BLaER1 (cell line): ENCODE data around the gene CATSPERZ.

Experiments used
- H3K27ac ChIP-seq: shearing (Covaris generic); formaldehyde crosslinking; 2 replicates; pipeline ENCODE4 v1.8.1; 2022
- H3K27me3 ChIP-seq: shearing (Covaris generic); formaldehyde crosslinking; 2 replicates; pipeline ENCODE4 v1.8.1; 2022
- H3K36me3 ChIP-seq: shearing (Covaris generic); formaldehyde crosslinking; 2 replicates; pipeline ENCODE4 v1.8.1; 2022
- H3K4me1 ChIP-seq: shearing (Covaris generic); formaldehyde crosslinking; 2 replicates; pipeline ENCODE4 v1.8.1; 2022
- H3K4me2 ChIP-seq: shearing (Covaris generic); formaldehyde crosslinking; 2 replicates; pipeline ENCODE4 v1.8.1; 2022
- H3K4me3 ChIP-seq: shearing (Covaris generic); formaldehyde crosslinking; 2 replicates; pipeline ENCODE4 v1.8.1; 2022
- H3K9ac ChIP-seq: shearing (Covaris generic); formaldehyde crosslinking; 2 replicates; pipeline ENCODE4 v1.8.1; 2022
- H3K9me3 ChIP-seq: shearing (Covaris generic); formaldehyde crosslinking; 2 replicates; pipeline ENCODE4 v1.8.1; 2022
- H4K20me1 ChIP-seq: shearing (Covaris generic); formaldehyde crosslinking; 2 replicates; pipeline ENCODE4 v1.8.1; 2022
- Cebpa-rat ChIP-seq: shearing (Covaris generic); IDR thresholded peaks from 2 replicates; pipeline ENCODE4 v1.8.1; 2022

The CATSPERZ gene

GRCh38 chr11:64340671-64341335, 40.6 kb downstream of the CATSPERZ start:
- Histone ChIP-seq H3K4me2 (peak overlapping the region; percentile 95), H3K9me3 (no peaks in the 10 kb centered on the region), H3K27me3 (no peaks in the 10 kb centered on the region), H3K4me1 (peaks cover 73% of the 10 kb centered on the region), H3K27ac (peak overlapping the region; percentile 90), H4K20me1 (no peaks in the 10 kb centered on the region), H3K4me3 (peak overlapping the region; percentile 65), H3K9ac (peak overlapping the region; percentile 71), H3K36me3 (peaks cover 26% of the 10 kb centered on the region; the same call in 1 of the 2 replicates)
- no peak for TF ChIP-seq Cebpa-rat

DNA sequence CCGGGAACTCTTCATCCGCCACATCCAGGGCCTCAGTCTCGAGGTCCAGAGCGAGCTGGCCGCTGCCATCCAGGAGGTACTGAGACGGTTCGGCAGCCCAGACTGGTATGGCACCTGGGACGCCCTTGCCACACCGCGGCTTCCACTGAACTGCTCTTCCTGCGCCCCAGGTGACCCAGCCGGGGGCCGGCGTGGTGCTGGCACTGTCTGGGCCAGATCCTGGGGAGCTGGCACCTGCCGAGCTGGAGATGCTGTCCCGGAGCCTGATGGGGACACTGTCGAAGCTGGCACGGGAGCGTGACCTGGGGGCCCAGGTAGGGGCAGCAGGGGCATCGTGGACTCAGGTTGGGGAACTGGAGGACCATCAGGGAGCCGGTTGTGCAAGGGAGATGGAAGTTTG, 41.3 kb downstream of the CATSPERZ start:
- H3K9me3 ChIP-seq, result no peaks in the 10 kb centered on the region
- peak overlapping the region; percentile 95 for H3K4me2 ChIP-seq
- H3K9ac ChIP-seq, result no peak overlapping the region
- H3K27me3 ChIP-seq, result no peaks in the 10 kb centered on the region
- peaks cover 72% of the 10 kb centered on the region for H3K4me1 ChIP-seq
- no peaks in the 10 kb centered on the region for H4K20me1 ChIP-seq
- H3K36me3 ChIP-seq, result peaks cover 26% of the 10 kb centered on the region; the same call in 1 of the 2 replicates
- no peak for TF ChIP-seq Cebpa-rat
- peak overlapping the region; percentile 65 for H3K4me3 ChIP-seq
- peak overlapping the region; percentile 90 for H3K27ac ChIP-seq

GRCh38 chr11:64341851-64342791, 42.0 kb downstream of the CATSPERZ start:
- H3K4me2 ChIP-seq, result peak overlapping the region; percentile 95
- H3K9me3 ChIP-seq, result no peaks in the 10 kb centered on the region
- peak overlapping the region; percentile 29; the same call in 1 of the 2 replicates for H3K4me3 ChIP-seq
- TF ChIP-seq Cebpa-rat, result no peak
- peak overlapping the region; percentile 90 for H3K27ac ChIP-seq
- H4K20me1 ChIP-seq, result no peaks in the 10 kb centered on the region
- peaks cover 26% of the 10 kb centered on the region; the same call in 1 of the 2 replicates for H3K36me3 ChIP-seq
- H3K27me3 ChIP-seq, result no peaks in the 10 kb centered on the region
- H3K9ac ChIP-seq, result peak overlapping the region; percentile 47
- H3K4me1 ChIP-seq, result peaks cover 73% of the 10 kb centered on the region

- peaks cover 26% of the 10 kb centered on the region; the same call in 1 of the 2 replicates for H3K36me3 ChIP-seq
- H4K20me1 ChIP-seq, result no peaks in the 10 kb centered on the region
- no peak for TF ChIP-seq Cebpa-rat
- H3K4me2 ChIP-seq, result peak overlapping the region; percentile 95
- H3K27ac ChIP-seq, result 0 out of 2 replicates have a peak overlapping the region, but pooled peaks have one; percentile 49
- H3K4me1 ChIP-seq, result peaks cover 82% of the 10 kb centered on the region
- H3K4me3 ChIP-seq, result no peak overlapping the region
- H3K9me3 ChIP-seq, result no peaks in the 10 kb centered on the region
- no peak overlapping the region for H3K9ac ChIP-seq
- H3K27me3 ChIP-seq, result no peaks in the 10 kb centered on the region
These were observed 42.9 kb downstream of the CATSPERZ start for GRCh38 chr11:64342869-64343745.

DNA sequence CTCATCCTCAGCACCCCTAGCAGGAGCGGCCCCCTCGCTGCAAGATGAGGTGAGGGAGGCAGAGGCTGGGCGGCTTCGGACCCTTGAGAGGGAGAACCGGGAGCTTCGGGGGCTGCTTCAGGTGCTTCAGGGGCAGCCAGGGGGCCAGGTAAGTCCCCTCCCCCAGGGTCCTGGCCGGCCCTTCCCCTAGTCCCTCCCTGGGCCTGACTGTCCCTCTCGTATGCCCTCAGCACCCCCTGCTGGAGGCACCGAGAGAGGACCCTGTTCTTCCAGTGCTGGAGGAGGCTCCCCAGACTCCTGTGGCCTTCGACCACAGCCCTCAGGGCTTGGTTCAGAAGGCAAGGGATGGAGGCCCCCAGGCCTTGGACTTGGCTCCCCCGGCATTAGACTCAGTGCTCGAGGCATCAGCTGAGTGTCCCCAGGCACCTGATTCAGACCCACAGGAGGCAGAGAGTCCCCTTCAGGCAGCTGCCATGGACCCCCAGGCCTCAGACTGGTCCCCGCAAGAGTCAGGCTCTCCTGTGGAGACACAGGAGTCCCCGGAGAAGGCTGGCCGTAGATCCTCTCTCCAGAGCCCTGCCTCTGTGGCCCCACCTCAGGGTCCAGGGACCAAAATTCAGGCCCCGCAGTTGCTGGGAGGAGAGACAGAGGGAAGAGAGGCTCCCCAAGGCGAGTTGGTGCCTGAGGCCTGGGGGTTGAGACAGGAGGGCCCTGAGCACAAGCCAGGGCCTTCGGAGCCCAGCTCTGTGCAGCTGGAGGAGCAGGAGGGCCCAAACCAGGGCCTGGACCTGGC, 43.8 kb downstream of the CATSPERZ start:
- Histone ChIP-seq H3K4me3 (no peak overlapping the region), H3K27ac (peak overlapping the region; percentile 49), H3K4me2 (peak overlapping the region; percentile 36), H4K20me1 (no peaks in the 10 kb centered on the region), H3K9ac (no peak overlapping the region), H3K9me3 (no peaks in the 10 kb centered on the region), H3K36me3 (peaks cover 26% of the 10 kb centered on the region; the same call in 1 of the 2 replicates), H3K4me1 (peaks cover 83% of the 10 kb centered on the region), H3K27me3 (no peaks in the 10 kb centered on the region)
- no peak for TF ChIP-seq Cebpa-rat

DNA sequence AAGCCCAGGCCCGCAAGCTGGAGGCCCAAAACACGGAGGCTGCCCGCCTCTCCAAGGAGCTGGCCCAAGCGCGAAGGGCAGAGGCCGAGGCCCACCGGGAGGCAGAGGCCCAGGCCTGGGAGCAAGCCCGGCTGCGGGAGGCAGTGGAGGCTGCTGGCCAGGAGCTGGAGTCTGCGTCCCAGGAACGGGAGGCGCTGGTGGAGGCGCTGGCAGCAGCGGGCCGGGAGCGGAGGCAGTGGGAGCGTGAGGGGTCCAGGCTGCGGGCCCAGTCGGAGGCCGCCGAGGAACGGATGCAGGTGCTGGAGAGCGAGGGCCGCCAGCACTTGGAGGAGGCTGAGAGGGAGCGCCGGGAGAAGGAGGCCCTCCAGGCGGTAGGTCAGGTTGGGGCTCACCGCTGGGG, 44.6 kb downstream of the CATSPERZ start:
- Histone ChIP-seq H3K4me2 (peak overlapping the region; percentile 4; the same call in 1 of the 2 replicates), H3K4me1 (peaks cover 83% of the 10 kb centered on the region), H3K36me3 (peaks cover 26% of the 10 kb centered on the region; the same call in 1 of the 2 replicates), H3K9me3 (no peaks in the 10 kb centered on the region), H3K27ac (peak overlapping the region; percentile 49; the same call in 1 of the 2 replicates), H3K27me3 (no peaks in the 10 kb centered on the region), H4K20me1 (no peaks in the 10 kb centered on the region), H3K9ac (no peak overlapping the region), H3K4me3 (no peak overlapping the region)
- no peak for TF ChIP-seq Cebpa-rat

DNA sequence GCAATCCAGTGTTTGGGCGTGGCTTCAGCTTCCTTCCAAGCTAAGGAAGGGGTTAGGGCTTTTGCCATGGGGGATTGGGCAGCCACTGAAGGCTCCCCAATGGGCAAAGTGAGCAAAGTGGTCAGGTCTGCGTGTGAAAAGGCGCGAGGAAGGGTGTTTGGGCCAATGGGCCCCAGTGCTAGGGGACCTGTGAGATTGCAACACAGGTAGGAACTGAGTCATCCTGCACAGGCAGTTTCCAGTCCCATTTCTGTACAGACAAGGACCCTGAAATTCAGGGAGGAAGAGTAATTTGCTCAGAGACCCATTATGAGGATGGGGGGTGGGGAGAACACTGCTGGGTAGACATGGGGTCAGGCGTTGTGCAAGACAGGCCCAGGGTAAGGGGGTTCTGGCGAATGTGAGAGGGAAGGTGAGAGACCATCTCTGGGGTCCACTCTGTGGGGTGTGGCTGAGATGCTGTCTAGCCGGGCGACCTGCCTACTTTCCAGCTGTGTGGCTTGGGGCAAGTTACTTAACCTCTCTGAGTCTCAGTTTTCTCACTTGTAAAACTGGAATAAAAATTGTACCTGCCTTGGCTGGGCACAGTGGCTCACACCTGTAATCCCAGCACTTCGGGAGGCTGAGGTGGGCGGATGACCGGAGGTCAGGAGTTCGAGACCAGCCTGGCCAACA, 47.2 kb downstream of the CATSPERZ start:
- Histone ChIP-seq H3K36me3 (peaks cover 26% of the 10 kb centered on the region; the same call in 1 of the 2 replicates), H3K27ac (no peak overlapping the region), H3K9me3 (no peaks in the 10 kb centered on the region), H3K4me1 (peaks cover 83% of the 10 kb centered on the region), H3K27me3 (no peaks in the 10 kb centered on the region), H4K20me1 (peaks cover 15% of the 10 kb centered on the region; the same call in 1 of the 2 replicates), H3K4me2 (no peak overlapping the region), H3K9ac (no peak overlapping the region), H3K4me3 (no peak overlapping the region)
- no peak for TF ChIP-seq Cebpa-rat

GRCh38 chr11:64348383-64349024, 48.3 kb downstream of the CATSPERZ start:
- H3K9ac ChIP-seq, result peak overlapping the region; percentile 6; the same call in 1 of the 2 replicates
- no peak for TF ChIP-seq Cebpa-rat
- H3K4me2 ChIP-seq, result peak overlapping the region; percentile 98
- peaks cover 22% of the 10 kb centered on the region; the same call in 1 of the 2 replicates for H3K36me3 ChIP-seq
- no peak overlapping the region for H3K4me3 ChIP-seq
- no peak overlapping the region for H3K27ac ChIP-seq
- no peaks in the 10 kb centered on the region for H3K9me3 ChIP-seq
- H4K20me1 ChIP-seq, result peaks cover 22% of the 10 kb centered on the region; the same call in 1 of the 2 replicates
- no peaks in the 10 kb centered on the region for H3K27me3 ChIP-seq
- peaks cover 86% of the 10 kb centered on the region for H3K4me1 ChIP-seq
